Measurements from ENCODE around the gene DKK3.

Gene DKK3

GRCh38 chr11:11937957-11938356 lies 70.5 kb downstream of the DKK3 start:
- DNase-seq (ENCODE audit: low read depth), result no peak

- DNase-seq (ENCODE audit: low read depth), result no peak
These were observed 71.0 kb downstream of the DKK3 start for GRCh38 chr11:11937433-11937832.

GRCh38 chr11:11935536-11935935 lies 72.9 kb downstream of the DKK3 start:
- DNase-seq (ENCODE audit: low read depth), result no peak

GRCh38 chr11:11931461-11932055 lies 76.9 kb downstream of the DKK3 start:
- no peak for DNase-seq (ENCODE audit: low read depth)

- DNase-seq (ENCODE audit: low read depth), result no peak
These were observed 78.5 kb downstream of the DKK3 start for GRCh38 chr11:11929920-11930319.

GRCh38 chr11:11923828-11924227 lies 84.6 kb downstream of the DKK3 start:
- no peak for DNase-seq (ENCODE audit: low read depth)

- DNase-seq (ENCODE audit: low read depth), result no peak
These were observed 91.4 kb downstream of the DKK3 start for GRCh38 chr11:11916981-11917399.

- DNase-seq (ENCODE audit: low read depth), result no peak
These were observed 92.8 kb downstream of the DKK3 start for GRCh38 chr11:11915625-11916024.

GRCh38 chr11:11913395-11913794 lies 95.0 kb downstream of the DKK3 start:
- no peak for DNase-seq (ENCODE audit: low read depth)
